Cardiac septum (tissue), 1 donor: ENCODE results near the gene TRMO. TPM values are rescaled to one million over a fixed set of nuclear protein-coding genes. Genes with fewer than 3 reads are reported as not detected.

ENCODE experiments used
- DNase-seq: peaks from one replicate; pipeline ENCODE4 v3.0.0-alpha.2; 2020; ENCODE audit warnings: low spot score
- intact Hi-C: fragments of 100-400 bp; cut with DNase I; formaldehyde crosslinking; loops from one replicate; pipeline ENCODE4 v1.14.0; 2022
- total RNA-seq: library from RNA; stranded (reverse); fragmentation: NEBNext Ultra II Directional; extraction: Animal tissue kit (Norgen Biotek cat#: 25700); gene quantifications from one replicate; pipeline ENCODE4 v1.2.1, GENCODE V29; 2021
- donor health status: DM: no; HTN: no; CAD: no.

TRMO gene
- total RNA-seq, 1 donor from 2014 or later = 7.3 TPM

GRCh38 chr9:97941323-97941722 is 19.0 kb upstream of the TRMO start:
- DNase-seq = no peak
- intact Hi-C loops = no loop called here

- intact Hi-C loops = no loop called here
- DNase-seq = no peak
Observed at GRCh38 chr9:97940741-97941140, 18.4 kb upstream of the TRMO start.

- DNase-seq = no peak
- intact Hi-C loops = no loop called here
Observed at GRCh38 chr9:97940233-97940632, 17.9 kb upstream of the TRMO start.

GRCh38 chr9:97938081-97938644 is 15.9 kb upstream of the TRMO start, which contains the start of gene HEMGN:
Gene HEMGN, minus strand, starts transcription at chr9:97938172. Its CDS starts 36 bp downstream, at chr9:97938136.
- DNase-seq = no peak
- intact Hi-C loops = no loop called here

GRCh38 chr9:97936998-97937397 is 14.7 kb upstream of the TRMO start:
- intact Hi-C loops = no loop called here
- no peak for DNase-seq

GRCh38 chr9:97935276-97935675 is 13.0 kb upstream of the TRMO start:
- DNase-seq = no peak
- intact Hi-C loops = no loop called here

- intact Hi-C loops = no loop called here
Observed at GRCh38 chr9:97934321-97935115, 12.2 kb upstream of the TRMO start.

GRCh38 chr9:97933297-97933998 is 11.1 kb upstream of the TRMO start:
- intact Hi-C loops = no loop called here

More at GRCh38 chr9:97934321-97935115, 12.2 kb upstream of the TRMO start:
- DNase-seq = no peak

GRCh38 chr9:97930972-97931371 is 8.7 kb upstream of the TRMO start:
- DNase-seq = no peak
- intact Hi-C loops = no loop called here

More at GRCh38 chr9:97933297-97933998, 11.1 kb upstream of the TRMO start:
- no peak for DNase-seq

GRCh38 chr9:97928986-97929604 is 6.8 kb upstream of the TRMO start:
- no peak for DNase-seq
- intact Hi-C loops = no loop called here

GRCh38 chr9:97925497-97926334 is 3.4 kb upstream of the TRMO start:
- intact Hi-C loops = no loop called here
- no peak for DNase-seq

- intact Hi-C loops = loop anchor here (5.0 kb wide), 1 partner anchor 268 kb away; the partner anchor contains the start of gene CORO2A
- DNase-seq = no peak
Observed at GRCh38 chr9:97924386-97924785, 2.1 kb upstream of the TRMO start.

- no peak for DNase-seq
- intact Hi-C loops = loop anchor here (1.0 to 5.0 kb wide), 5 partner anchors 61 to 333 kb away; partner anchors contain the start of genes CORO2A and NANS
Observed at GRCh38 chr9:97923529-97924108, 1.3 kb upstream of the TRMO start.

GRCh38 chr9:97919217-97919813 is 3.0 kb downstream of the TRMO start:
- no peak for DNase-seq
- intact Hi-C loops = no loop called here

GRCh38 chr9:97918611-97919010 is 3.7 kb downstream of the TRMO start:
- no peak for DNase-seq
- intact Hi-C loops = no loop called here

- no peak for DNase-seq
- intact Hi-C loops = no loop called here
Observed at GRCh38 chr9:97911970-97912369, 10.3 kb downstream of the TRMO start.

- intact Hi-C loops = no loop called here
- no peak for DNase-seq
Observed at GRCh38 chr9:97911528-97911927, 10.8 kb downstream of the TRMO start.

- no peak for DNase-seq
- intact Hi-C loops = no loop called here
Observed at GRCh38 chr9:97910357-97910756, 11.9 kb downstream of the TRMO start.
